Sigmoid colon (tissue), 7 donors: ENCODE results near the gene ARHGAP12. TPM values are rescaled to one million over a fixed set of nuclear protein-coding genes. Genes with fewer than 3 reads are reported as not detected.

Experiments
- DNase-seq: peaks from one replicate; pipeline ENCODE4 v3.0.0-alpha.2; 2019
- H3K27ac ChIP-seq, 4 donors: fragments of 200-600 bp; sonication (generic); one replicate each; pipeline ENCODE4 v1.5.1; 2016 to 2019; ENCODE audit warnings: mild to moderate bottlenecking in 1 of 4
- H3K27me3 ChIP-seq, 3 donors: fragments of 200-600 bp; sonication (generic); one replicate each; pipeline ENCODE4 v1.5.1; 2019; ENCODE audit warnings: mild to moderate bottlenecking in 1 of 3
- H3K36me3 ChIP-seq, 4 donors: fragments of 200-600 bp; sonication (generic); one replicate each; pipeline ENCODE4 v1.5.1; 2016 to 2019
- H3K4me1 ChIP-seq, 4 donors: fragments of 200-600 bp; sonication (generic); one replicate each; pipeline ENCODE4 v1.5.1; 2017 to 2019
- H3K4me3 ChIP-seq, 4 donors: fragments of 200-600 bp; sonication (generic); one replicate each; pipeline ENCODE4 v1.5.1; 2017 to 2019; ENCODE audit warnings: mild to moderate bottlenecking in 2 of 4, moderate library complexity in 1 of 4
- H3K9me3 ChIP-seq, 4 donors: fragments of 200-600 bp in 3 of 4; sonication (generic) in 3 of 4; one replicate each; pipeline versions ENCODE4 v1.5.1 to v1.6.1; 2013 to 2019
- EP300 ChIP-seq, 4 donors: sonication (generic); formaldehyde crosslinking; IDR thresholded peaks; one replicate each; pipeline ENCODE4 v1.6.1; 2017; ENCODE audit warnings: antibody characterized with exemption in 4 of 4
- POLR2A ChIP-seq, 2 donors: fragments of 450-650 bp; IDR thresholded peaks; one replicate each; pipeline ENCODE4 v1.6.1; 2016; ENCODE audit warnings: antibody characterized with exemption in 2 of 2, mild to moderate bottlenecking in 2 of 2, moderate library complexity in 2 of 2
- POLR2AphosphoS5 ChIP-seq, 4 donors: sonication (generic); formaldehyde crosslinking; IDR thresholded peaks; one replicate each; pipeline ENCODE4 v1.6.1; 2017; ENCODE audit warnings: antibody characterized with exemption in 4 of 4
- WGBS, 2 donors: extraction: QIAGEN DNeasy Blood & Tissue Kit; methylation state at CpG; one replicate each; pipeline ENCODE4 v1.1.7; 2013; 5-methylcytosine and 5-hydroxymethylcytosine counted together
- intact Hi-C: fragments of 100-400 bp; cut with DNase I; formaldehyde crosslinking; loops from one replicate; pipeline ENCODE4 v1.15.1; 2023
- polyA plus RNA-seq, 3 donors: library from polyadenylated mRNA; stranded (reverse); fragments of 200-250 nt; gene quantifications; one replicate each; pipeline ENCODE4 v1.2.3, GENCODE V29; 2013
- total RNA-seq, 4 donors: library from RNA; depleted of rRNA; stranded (reverse); fragments of >200 nt; gene quantifications; one replicate each; pipeline ENCODE4 v1.1.0, GENCODE V29; 2016
- TF ChIP-seq, protein P1 (sequence below), 4 experiments: fragments of 450-650 bp in 3 of 4; fragments of 200-600 bp in 1 of 4; IDR thresholded peaks; one replicate each; pipeline ENCODE4 v1.5.1; 2016 to 2019; ENCODE audit warnings: antibody characterized with exemption in 4 of 4, mild to moderate bottlenecking in 3 of 4, moderate library complexity in 2 of 4
- donor health status: healthy with polysubstance abuse.
- donor health status: Bipolar disorder and iron deficiency.
- donor health status: healthy.

ARHGAP12 gene
- total and polyA plus RNA-seq, 7 donors, result 14.1 to 90.5 (median 44.9) TPM

DNA sequence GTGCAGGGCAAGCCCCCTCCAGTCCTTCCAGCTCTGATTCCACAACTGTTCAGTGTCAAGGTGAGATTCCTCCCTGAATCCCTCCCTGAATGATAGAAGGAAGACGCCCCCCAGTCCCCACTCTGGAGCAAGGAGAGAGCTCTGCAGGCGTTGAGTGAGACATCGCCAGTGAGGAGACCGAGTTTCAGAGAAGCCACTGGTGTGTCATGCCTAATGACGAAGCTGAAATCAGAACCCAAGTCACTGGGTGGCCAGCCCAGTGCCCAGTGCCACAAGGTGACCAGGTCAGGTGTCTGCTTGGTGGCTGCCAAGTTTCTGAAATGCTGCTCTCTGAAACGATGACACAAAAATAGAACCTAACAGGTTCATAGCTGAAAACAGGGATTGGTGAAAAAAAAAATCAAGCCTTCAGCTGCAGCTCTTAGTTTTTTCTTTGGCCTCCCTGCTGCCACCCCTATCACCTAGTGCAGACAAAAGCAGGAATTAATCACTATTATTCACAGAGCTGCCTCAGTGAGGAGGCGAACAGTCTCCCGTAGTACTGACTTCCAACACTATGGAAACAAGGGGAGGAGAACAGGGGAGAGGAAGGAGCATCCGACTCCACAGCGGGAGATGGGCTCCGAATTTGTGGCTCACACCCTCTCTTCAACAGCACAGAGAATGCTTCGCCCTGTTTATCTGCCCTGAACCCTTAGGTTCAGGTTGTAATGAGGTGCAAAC, 153.5 kb downstream of the ARHGAP12 start:
- no peaks in the 10 kb centered on the region for H3K36me3 ChIP-seq
- H3K4me3 ChIP-seq, result no peak overlapping the region
- 92 to 93% methylated on average over 12 of the region's 12 CpGs for WGBS, 2 donors
- intact Hi-C loops, result no loop called here
- H3K27me3 ChIP-seq, result no peaks in the 10 kb centered on the region
- no peaks in the 10 kb centered on the region for H3K9me3 ChIP-seq
- TF ChIP-seq POLR2AphosphoS5 (IDR thresholded peaks at IDR 0.05) (no peak), POLR2A (IDR thresholded peaks at IDR 0.05) (no peak), EP300 (IDR thresholded peaks at IDR 0.05) (no peak)
- TF ChIP-seq, protein P1, sequence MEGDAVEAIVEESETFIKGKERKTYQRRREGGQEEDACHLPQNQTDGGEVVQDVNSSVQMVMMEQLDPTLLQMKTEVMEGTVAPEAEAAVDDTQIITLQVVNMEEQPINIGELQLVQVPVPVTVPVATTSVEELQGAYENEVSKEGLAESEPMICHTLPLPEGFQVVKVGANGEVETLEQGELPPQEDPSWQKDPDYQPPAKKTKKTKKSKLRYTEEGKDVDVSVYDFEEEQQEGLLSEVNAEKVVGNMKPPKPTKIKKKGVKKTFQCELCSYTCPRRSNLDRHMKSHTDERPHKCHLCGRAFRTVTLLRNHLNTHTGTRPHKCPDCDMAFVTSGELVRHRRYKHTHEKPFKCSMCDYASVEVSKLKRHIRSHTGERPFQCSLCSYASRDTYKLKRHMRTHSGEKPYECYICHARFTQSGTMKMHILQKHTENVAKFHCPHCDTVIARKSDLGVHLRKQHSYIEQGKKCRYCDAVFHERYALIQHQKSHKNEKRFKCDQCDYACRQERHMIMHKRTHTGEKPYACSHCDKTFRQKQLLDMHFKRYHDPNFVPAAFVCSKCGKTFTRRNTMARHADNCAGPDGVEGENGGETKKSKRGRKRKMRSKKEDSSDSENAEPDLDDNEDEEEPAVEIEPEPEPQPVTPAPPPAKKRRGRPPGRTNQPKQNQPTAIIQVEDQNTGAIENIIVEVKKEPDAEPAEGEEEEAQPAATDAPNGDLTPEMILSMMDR (IDR thresholded peaks at IDR 0.05), result no peak
- DNase-seq, result no peak
- peak overlapping the region in 2 of 4 donors; percentile 43 to 45 for H3K27ac ChIP-seq
- peaks cover 0 to 26% (median 18%) of the 10 kb centered on the region in 4 donors for H3K4me1 ChIP-seq

DNA sequence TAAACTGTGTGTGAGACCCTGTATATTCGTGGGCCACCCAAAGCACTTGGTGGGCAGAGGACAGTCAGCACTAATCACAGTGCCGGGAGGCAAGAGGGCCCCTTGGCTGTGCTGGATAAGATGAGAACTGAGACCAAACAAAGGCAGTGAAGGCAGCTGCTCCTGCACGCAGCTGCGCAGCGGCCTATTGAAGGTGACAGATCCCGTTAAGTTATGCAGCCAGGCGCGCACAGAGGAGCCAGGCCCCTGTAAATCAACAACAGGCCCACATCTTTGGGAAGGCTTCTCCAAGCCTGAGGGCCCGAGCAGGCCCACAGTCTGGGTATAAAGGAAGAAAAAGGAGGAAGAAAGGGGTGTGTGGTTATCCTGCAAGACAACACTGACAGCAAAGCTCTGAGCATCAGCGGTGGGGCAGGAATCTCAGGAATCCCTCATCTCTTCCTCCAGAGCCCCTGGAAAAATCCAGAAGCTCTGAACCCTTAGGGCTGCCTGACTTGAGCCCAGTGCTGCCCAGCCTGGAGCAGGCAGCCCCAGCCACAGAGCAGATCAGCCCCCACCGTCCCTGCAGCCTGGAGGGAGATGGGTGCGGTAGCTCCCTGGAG, 154.2 kb downstream of the ARHGAP12 start:
- DNase-seq, result no peak
- TF ChIP-seq EP300 (IDR thresholded peaks at IDR 0.05), result no peak
- TF ChIP-seq, protein P1 (IDR thresholded peaks at IDR 0.05), result no peak
- no peak for TF ChIP-seq POLR2AphosphoS5 (IDR thresholded peaks at IDR 0.05)
- TF ChIP-seq POLR2A (IDR thresholded peaks at IDR 0.05), result no peak
- peak overlapping the region in 2 of 4 donors; percentile 43 to 45 for H3K27ac ChIP-seq
- H3K4me1 ChIP-seq, result peaks cover 0 to 26% (median 18%) of the 10 kb centered on the region in 4 donors
- no peaks in the 10 kb centered on the region for H3K27me3 ChIP-seq
- H3K36me3 ChIP-seq, result no peaks in the 10 kb centered on the region
- whole genome bisulfite sequencing, 2 donors, result 79 to 88% methylated on average over 12 of the region's 12 CpGs
- no peaks in the 10 kb centered on the region for H3K9me3 ChIP-seq
- intact Hi-C loops, result no loop called here
- no peak overlapping the region for H3K4me3 ChIP-seq

DNA sequence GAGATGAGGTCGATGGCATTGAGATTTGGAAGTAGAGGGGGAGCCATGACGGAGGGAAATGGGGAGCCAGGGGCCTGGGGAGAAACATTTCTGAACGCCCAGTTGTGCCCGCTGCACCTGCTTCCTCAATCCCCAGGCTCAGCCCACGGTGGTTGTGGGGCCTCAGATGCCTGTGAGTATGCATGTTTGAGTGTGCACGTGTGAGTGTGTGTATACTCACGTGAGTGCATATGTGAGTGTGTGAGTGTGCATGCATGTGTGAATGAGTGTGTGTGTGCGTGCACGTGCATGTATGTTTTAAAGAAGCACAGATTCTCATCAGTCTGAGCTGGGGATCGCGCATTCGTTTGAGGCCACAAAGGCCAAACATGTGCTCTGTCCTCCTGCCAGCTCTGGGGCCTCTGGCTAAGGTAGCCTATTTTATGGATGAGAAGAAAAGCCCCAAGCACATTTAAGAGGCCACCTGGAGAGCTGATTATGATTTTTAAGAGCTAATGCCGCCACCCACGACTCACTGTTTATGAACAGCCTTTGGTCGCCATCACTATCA, 154.8 kb downstream of the ARHGAP12 start:
- H3K36me3 ChIP-seq, result no peaks in the 10 kb centered on the region
- TF ChIP-seq POLR2AphosphoS5 (IDR thresholded peaks at IDR 0.05) (no peak), EP300 (IDR thresholded peaks at IDR 0.05) (no peak), POLR2A (IDR thresholded peaks at IDR 0.05) (no peak)
- TF ChIP-seq, protein P1 (IDR thresholded peaks at IDR 0.05), result no peak
- WGBS, 2 donors, result 89% methylated on average over 15 of the region's 15 CpGs
- H3K27ac ChIP-seq, result peak overlapping the region in 2 of 4 donors; percentile 43 to 45
- intact Hi-C loops, result no loop called here
- no peak overlapping the region for H3K4me3 ChIP-seq
- H3K9me3 ChIP-seq, result no peaks in the 10 kb centered on the region
- H3K4me1 ChIP-seq, result peaks cover 0 to 26% (median 18%) of the 10 kb centered on the region in 4 donors
- no peaks in the 10 kb centered on the region for H3K27me3 ChIP-seq
- no peak for DNase-seq

DNA sequence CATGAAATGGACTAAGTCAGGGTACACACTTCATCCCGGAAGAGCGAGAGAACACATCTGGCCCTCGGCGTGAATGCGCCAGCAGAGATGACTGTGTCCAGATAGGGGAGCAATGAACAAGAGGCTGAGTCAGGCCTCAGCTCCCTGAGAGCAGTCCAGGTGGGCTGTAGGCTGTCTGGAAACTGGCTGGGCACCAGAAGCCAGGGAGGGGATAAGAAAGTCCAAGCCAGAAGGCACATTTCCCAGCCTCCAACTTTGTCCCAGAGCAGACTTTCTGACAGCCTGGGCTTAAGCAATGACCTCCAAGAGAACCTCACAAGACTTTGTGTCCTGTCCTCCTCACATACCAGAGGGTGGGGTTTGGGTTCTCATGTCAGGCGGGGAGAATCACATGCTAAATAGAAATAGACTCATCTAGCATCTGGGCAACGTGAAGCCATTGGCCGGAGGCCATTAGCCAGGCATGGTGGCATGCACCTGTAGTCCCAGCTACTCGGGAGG, 157.2 kb downstream of the ARHGAP12 start:
- H3K27ac ChIP-seq, result peak overlapping the region in 3 of 4 donors; percentile 7 to 73 (median 65)
- H3K4me1 ChIP-seq, result peaks cover 0 to 27% (median 19%) of the 10 kb centered on the region in 4 donors
- DNase-seq, result peak; percentile 83
- 81 to 83% methylated on average over 9 of the region's 9 CpGs for WGBS, 2 donors
- H3K27me3 ChIP-seq, result no peaks in the 10 kb centered on the region
- no peaks in the 10 kb centered on the region for H3K9me3 ChIP-seq
- H3K36me3 ChIP-seq, result no peaks in the 10 kb centered on the region
- intact Hi-C loops, result no loop called here
- no peak for TF ChIP-seq POLR2A (IDR thresholded peaks at IDR 0.05)
- peak in 3 of 4 donors; percentile 31 to 62 (median 35) for TF ChIP-seq POLR2AphosphoS5 (IDR thresholded peaks at IDR 0.05)
- H3K4me3 ChIP-seq, result no peak overlapping the region
